ENCODE results near the gene KRT9.
"Not testable (repeated sequence)": the region's sequence is repeated elsewhere in the genome, so short reads cannot be mapped to it uniquely, and the experiment has no call there.

Gene KRT9, protein sequence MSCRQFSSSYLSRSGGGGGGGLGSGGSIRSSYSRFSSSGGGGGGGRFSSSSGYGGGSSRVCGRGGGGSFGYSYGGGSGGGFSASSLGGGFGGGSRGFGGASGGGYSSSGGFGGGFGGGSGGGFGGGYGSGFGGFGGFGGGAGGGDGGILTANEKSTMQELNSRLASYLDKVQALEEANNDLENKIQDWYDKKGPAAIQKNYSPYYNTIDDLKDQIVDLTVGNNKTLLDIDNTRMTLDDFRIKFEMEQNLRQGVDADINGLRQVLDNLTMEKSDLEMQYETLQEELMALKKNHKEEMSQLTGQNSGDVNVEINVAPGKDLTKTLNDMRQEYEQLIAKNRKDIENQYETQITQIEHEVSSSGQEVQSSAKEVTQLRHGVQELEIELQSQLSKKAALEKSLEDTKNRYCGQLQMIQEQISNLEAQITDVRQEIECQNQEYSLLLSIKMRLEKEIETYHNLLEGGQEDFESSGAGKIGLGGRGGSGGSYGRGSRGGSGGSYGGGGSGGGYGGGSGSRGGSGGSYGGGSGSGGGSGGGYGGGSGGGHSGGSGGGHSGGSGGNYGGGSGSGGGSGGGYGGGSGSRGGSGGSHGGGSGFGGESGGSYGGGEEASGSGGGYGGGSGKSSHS

DNA sequence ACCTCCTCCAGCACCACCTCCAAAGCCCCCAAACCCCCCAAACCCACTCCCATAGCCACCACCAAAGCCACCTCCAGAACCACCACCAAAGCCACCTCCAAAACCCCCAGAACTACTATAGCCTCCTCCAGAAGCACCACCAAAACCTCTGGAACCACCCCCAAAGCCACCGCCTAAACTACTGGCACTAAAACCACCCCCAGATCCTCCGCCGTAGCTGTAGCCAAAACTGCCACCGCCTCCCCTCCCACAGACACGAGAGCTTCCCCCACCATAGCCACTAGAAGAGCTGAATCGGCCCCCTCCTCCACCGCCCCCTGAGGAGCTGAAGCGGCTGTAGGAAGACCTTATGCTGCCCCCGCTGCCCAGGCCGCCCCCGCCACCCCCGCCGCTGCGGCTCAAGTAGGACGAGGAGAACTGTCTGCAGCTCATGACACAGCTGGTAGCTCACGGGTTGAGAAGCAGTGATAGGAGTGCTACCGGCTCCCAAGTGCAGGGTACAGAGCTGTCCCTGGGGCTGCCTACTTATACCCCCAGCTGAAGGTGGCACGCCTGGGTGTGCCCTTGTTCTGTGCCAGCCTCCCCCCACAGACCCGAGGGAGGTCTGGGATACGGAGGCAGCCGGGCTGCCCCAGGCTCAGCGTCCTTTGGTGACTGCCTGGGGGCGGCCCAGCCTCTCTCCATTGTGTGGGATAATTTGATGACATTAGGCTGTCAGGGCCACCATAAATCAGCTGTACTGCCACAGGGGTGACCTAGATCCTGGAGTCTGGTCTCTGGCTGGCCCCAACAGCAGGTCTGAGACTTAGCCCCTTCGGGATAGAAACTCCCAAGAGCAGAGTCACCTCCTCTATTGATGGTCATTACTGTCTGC lies at the start of gene KRT9:
KRT9 (minus strand) TSS at position 499 of the 874 bp plus-strand sequence; CDS start at position 432, 67 bp downstream.
- peak in 2 of 3 experiments; percentile 78 to 90 for DNase-seq

DNA sequence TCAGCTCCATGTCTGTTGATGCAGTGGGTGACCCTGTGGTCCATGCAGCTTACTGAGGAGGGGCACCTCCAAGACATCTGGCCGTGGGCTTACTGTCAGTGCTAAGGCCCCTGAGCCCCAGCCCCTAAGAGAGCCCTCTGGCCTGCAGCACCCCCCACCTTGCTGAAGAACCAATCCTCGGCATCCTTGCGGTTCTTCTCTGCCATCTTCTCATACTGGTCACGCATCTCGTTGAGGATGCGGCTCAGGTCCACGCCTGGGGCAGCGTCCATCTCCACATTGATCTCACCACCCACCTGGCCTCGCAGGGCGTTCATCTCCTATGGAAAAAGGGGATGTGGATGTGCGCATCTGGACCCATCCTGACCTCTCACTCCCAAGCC lies 49.6 kb upstream of the KRT9 start:
- DNase-seq = not testable (repeated sequence)

DNA sequence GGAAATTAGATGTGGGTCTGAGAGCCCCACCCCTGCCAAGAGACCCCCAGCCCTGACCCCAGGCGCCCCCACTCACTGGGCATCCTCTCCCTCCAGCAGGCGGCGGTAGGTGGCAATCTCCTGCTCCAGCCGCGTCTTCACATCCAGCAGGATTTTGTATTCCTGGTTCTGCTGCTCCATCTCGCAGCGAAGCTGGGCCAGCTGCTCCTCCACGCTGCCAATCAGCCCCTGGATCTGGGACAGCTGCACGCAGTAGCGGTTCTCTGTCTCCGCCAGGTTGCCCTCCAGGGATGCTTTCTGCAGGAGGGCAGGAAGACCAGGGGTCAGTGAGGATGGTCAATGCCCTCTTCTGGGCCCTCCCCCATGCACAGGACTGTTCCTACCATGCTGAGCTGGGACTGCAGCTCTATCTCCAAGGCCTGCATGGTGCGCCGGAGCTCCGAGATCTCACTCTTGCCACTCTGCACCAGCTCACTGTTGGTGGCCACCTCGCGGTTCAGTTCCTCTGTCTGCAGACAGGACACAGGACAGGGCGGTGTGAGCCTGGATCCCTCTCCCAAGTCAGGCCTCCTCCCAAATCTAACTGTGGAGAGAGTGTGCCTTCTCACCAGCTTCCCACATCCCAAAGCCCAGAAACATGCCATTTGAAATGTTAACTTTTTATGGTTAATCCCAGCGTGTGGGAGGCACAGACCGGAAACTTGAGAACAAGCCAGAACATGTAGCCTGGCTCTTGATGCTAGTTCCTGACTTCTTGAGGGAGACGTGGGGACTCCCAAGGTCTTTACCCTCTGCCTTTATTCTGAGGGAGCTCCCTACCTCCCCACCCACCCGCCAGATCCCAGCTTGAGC lies 49.0 kb upstream of the KRT9 start:
- DNase-seq = no peak

DNA sequence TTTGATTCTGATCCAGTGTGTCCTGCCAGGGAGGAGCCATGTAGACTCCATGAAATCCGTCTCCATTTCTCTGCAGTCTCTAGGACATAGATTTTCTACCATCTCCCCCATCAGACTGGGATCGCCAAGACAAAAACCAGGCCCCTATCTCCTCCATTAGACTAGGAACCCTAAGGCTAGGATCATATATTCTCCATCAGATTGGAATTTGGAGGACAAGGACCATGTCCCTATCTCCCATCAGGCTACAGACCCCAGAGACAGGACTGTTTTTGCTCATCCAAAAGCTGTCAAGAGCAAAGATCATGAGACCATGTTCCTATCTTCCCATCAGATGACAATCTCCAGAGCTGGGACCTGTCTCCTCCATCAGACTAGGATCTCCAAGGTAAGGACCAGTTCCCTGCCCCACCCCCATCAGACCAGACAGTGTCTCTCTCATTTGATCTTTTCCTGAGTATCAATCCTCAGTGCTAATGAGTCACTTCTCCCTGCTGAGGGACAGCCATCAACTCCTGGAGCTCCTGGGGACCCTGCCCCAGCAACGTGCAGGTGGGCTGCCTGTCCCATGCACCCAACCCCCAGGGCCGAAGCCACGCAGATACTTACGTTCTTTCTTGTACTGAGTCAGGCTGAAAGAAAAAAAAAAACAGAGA lies 48.2 kb upstream of the KRT9 start:
- DNase-seq = not testable (repeated sequence)

DNA sequence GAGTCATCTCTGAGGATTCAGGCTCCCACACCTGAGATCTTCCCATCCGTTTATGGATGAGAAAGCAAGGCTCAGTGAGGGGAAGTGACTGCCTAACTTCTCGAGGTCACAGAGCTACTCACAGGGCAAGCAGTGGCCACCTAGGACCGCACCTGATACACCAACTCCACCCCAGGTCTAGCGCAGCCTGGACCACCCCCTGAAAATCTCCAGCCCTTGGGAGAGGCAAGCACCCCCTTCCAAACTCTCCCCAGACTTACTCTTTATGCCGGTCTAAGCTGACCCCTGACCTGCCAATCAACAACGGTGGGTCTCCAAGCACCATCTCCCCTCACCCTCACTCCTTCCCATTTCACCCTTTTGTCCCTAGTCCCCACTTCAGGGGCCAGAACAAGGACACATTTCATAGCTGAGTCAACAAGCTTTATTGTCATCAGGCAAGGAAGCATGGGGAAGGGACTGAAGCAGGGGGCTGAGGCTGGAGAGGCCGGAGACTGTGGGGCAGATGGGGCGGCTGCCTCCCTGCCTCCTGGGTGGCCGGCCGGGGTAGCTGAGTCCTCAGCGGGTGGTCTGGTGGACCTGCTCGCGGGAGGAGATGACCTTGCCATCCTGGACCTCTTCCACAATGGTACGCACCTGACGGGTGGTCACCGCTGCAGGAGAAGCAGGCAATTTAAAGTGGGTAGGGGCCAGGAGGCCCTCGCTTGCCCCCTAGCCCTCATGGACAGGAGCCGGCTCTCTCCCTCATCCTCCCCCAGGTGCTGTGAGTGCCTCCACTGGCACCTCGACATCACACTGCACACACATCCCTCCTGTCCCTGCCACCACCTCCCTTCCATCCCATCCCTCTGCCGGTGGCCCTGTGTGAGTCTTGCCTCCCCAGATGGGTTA lies 47.4 kb upstream of the KRT9 start:
- DNase-seq = no peak

DNA sequence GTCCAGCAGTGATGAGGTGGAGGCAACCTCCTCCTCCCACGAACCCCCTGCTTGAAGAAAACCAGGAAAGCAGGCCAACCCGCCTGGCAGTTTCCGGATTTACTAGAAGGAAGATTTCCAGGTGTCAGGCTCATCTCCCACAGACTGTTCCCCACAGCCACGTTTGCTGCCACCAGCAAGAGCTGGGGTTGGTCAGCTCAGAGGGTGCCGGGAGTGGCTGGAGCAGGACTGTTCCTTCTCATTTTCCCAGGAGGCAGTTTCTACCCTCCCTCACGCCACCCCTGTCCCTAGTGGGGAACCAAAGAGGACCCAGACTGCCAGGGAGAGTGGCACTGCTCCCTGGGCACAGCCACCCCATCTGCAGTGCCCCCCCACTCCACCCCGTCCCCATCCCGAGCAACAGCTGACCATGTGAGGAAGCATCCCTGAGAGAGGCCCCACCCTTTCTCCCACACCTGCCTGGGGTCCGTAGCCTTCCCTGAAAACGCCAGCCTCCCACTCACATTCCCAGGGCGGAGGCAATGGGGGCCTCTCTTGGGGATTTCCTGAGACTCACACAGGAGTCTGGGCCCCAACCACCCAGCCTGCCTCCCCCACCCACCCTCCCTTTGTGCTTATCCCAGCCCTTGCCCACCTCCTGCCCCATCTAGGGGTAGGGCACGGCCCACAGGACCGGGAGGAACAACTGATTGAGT lies 46.6 kb upstream of the KRT9 start:
- no peak for DNase-seq

DNA sequence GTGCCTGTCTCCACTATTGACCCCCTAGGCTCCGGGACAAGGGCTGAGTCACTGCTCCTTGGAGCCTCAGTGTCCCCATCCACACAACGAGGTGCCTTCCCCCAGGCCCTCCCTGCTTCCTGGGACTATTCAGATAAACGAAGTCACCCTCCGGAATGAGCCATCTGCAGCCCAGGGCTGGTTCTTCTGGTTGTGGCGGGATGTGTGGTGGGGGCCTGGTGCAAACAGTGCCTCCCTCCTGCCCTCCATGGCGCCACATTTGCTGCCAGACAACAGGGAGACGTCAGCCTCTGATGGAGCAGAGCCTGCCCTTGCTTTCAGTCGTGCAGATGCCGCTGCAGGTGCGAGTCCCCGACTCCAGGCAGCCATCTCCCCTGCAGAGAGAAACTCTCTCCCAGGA lies 45.8 kb upstream of the KRT9 start:
- DNase-seq = peak in 1 of 3 experiments; percentile 11

DNA sequence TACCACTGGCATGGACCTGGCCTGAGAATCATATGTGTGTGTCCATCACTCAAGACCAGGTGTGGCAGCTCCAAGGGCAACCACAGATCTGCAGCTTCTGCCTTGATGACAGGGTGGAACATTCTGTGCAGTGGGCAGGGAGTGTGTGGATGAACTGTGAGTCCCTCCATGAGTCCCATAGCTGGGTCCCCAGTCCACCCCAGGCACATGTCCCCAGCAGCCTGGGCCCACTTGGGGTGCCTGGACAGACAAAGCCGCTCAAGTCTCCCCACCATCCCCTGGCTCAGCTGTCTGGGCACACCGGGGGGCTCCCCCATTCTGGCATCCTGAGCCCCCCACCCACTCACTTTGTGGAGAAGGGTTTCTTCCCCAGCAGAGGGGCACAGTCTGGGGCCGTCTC lies 45.3 kb upstream of the KRT9 start:
- DNase-seq = no peak

DNA sequence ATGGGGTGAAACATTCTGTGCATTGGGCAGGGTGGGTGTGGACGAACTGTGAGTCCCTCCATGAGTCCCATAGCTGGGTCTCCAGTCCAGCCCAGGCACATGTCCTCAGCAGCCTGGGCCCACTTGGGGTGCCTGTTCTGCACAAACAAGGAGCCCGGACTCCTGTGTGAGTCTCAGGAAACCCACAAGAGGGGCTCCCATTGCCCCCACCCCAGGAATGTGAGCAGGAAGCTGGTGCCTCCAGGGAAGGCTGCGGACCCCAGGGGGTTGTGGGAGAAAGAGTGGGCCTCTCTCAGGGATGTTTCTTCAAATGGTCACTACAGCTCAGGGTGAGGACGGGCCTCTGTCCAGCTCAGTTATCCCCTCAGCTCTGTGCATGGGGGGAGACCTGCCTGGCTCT lies 44.6 kb upstream of the KRT9 start:
- DNase-seq = not testable (repeated sequence)

DNA sequence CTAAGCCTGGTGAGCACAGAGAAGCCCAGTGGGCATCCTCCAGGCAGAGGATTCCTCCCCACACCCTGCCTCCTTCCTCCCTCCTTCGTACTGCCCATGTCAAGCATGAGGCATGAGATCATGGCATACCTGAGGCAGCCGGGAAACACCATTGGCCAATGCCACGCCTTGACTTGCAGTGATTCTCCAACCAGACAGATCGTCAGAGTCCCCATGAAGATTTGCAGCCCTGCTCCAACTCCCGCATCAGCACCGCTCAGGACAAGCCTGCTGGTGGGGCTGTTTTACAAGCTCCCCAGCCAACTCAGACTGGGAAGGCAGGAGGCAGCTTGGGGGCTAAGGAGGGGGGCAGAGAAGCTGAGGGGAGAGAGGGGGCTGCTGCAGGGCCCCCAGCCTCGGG lies 43.6 kb upstream of the KRT9 start:
- DNase-seq = peak in 1 of 3 experiments; percentile 3

DNA sequence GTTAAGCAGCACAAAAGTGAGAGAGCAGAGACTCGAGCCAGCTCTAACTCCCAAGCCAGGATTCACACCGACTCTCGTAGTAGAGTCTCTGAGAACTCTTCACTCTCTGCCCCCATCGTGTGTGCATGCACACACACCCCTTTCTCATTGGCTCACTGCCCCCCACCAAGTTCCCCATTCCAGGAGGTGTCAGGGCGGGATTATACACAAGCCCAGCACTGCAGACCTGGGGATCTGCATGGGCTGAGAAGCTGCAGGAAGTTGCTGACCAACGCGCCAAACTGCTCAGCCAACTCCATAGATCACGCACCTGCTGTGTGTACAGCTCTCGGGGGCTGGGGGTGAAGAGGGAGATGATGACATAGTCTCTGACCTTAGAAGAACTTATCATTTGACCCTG lies 42.9 kb upstream of the KRT9 start:
- DNase-seq = not testable (repeated sequence)

DNA sequence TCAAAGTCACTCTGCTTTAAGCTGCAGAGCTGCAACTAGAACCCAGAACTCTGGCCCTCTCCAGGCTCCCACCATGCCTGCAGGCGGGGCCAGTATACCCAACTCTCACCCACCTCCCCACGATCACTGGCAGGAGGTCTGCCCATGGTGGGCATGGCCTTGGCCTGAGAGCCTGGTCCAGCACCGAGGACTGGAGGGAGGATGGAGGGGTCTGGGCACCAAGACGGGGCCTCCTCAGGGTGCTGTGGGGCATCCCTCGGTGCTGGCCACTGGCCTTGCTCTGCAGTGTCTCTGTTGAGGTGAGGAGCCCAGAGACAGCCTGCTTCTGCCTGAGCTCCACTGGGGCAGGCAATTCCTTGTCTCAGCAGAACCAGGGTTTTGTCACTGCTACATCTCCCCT lies 42.2 kb upstream of the KRT9 start:
- no peak for DNase-seq

DNA sequence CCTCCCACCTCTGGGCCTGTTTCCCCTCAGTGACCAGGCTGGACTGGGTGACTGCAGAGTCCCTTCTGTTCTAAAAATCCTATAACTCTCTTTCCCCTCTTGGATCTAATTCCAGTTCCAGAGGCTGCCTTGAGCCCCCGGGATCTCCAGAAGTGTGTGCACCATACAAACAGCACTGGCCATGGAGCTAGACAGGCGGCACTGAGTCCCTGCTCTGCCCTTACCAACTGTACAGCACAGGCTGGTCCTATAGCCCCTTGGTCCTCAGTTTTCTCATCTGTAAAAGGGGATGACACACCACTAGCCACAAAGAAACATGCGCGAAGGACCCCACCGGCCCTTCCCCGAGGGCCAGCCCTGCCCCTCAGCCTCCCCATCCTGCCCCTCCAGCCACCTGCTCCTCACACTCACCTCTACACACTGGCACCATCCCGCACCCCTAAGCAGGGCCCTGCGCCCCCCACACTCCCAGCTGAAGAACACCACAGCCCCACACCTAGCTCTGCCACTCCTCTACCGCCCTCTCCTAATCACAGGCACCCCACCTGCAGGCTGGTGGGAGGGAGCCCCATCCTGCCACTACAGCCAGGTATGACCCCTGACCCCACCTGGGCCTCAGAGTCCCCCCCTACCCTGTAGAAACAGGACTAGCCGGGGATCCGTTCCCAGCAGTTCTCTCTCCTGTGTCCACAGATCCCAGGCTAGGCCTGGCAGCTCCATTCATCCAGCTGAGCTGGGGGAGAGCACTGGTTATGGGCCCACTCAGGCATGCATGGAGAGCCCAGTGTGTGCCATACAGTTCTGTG lies 41.6 kb upstream of the KRT9 start:
- no peak for DNase-seq

DNA sequence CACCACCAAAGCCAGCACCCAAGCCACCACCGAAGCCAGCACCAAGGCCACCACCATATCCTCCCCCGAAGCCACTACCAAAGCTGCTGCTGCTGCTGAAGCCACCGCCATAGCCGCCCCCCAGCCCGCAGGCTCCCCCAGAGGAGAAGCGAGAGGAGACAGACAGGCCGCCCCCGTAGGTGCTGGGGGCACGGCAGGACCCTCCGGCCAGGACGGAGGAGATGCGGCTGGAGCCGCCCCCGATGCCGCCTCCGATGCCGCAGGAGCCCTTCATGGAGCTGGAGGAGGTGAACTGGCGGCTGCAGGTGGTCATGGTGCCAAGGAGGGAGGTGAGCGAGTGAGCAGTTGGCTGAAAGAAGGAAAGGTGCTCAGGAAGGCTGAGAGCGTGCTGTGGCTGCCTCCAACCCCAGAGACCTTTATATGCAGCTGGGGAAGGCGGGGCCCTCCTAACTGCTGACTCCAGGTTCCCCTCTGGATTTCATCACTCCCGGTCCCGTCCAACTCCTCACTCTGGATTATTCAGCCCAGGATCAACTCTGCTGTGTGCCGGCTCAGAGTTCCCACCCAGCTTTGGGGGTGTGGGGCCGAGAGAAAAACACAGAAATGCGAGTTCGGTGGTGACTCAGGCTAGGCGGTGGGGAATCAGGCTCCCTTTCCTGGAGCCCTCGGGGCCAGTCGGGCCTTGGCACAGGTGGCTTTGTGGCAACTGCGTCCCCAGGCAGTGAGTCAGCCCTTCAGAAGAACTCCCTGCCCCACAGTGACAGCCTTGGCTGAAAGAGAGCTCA lies 40.7 kb upstream of the KRT9 start, which contains the start of gene KRT16:
KRT16 (minus strand) TSS at position 392 of the 785 bp plus-strand sequence; CDS start at position 313, 79 bp downstream.
- DNase-seq = not testable (repeated sequence)

DNA sequence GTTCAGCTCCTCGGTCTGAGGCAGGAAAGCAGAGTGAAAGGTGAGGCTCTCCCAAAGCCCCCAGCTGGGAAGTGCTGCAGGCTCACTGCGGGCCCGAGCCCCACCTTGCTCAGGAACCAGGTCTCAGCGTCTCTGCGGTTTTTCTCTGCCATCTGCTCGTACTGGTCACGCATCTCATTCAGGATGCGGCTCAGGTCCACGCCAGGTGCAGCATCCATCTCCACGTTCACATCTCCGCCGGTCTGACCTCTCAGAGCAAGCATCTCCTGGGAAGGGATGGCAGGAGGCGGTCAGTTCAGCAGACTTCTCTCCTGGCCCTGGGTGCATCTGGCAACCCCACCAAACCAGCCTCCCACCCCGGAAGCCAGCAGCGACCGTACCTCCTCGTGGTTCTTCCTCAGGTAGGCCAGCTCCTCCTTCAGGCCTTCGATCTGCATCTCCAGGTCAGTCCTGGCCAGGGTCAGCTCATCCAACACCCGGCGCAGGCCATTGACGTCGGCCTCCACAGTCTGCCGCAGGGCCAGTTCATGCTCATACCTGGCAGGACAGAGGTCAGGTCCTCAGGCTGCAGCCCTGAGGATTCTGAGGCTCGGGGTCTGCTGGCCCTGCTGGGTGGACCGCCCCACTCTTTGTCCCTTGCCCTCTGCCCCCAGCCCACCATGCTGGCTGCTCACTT lies 39.2 kb upstream of the KRT9 start:
- no peak for DNase-seq

DNA sequence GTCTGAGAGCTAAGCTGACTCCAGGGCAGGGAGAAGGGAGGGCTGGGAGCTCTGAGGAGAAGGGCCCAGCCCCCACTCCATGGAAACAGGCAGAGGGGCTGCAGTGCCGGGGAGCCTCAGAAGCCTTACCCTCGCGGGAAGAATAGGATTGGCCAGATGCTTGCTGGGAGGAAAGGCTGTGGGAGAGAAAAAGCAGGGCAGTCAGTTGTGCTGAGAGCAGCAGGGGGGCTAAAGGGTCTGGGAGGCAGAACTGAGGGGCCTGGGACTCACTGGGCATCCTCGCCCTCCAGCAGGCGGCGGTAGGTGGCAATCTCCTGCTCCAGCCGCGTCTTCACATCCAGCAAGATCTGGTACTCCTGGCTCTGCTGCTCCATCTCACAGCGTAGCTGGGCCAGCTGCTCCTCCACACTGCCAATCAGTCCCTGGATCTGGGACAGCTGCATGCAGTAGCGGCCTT lies 38.2 kb upstream of the KRT9 start:
- DNase-seq = not testable (repeated sequence)

DNA sequence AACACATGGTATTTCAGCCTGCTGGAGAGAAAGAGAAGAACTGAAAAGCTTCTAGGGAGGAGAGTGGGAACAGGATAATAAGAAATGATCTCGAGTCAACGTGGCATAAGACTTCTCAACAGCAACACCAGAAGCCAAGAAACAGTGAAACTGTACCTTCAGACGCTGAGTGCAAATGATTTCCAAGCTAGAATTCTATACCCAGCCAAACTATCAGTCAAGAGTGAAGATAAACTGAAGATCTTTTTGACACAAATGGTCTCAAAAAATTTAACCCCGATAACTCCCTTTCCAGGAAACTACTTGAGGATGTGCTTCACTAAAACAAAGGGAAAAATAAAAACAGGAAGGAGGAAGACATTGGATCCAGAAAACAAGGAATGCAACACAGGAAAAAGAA lies 35.1 kb upstream of the KRT9 start:
- DNase-seq = not testable (repeated sequence)

DNA sequence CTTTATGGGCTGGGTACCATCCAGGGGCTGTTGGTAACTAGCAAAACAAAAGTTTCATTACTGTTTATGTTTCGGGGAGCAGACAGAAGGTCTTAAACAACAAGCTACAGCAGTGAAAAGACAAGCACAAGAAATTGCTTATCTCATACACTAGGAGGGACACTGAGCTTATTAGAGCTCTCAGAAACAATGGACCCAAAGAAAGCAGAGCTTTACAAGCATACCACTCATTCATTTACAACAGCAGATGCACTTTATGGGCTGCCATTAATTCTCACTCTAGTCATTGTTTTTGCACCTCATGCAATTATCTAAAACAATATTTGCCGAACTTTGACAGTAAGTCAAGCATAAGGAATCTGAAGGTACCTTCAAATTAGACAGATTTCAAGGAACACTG lies 30.7 kb upstream of the KRT9 start:
- DNase-seq = peak in 1 of 3 experiments; percentile 54
